Ishikawa (cell line): ENCODE measurements around the gene ISX.

ENCODE experiments used
- CEBPB ChIP-seq: IDR thresholded peaks from 2 replicates; pipeline ENCODE4 v1.6.1; 2012
- CREB1 ChIP-seq: IDR thresholded peaks from 2 replicates; pipeline ENCODE4 v1.6.1; 2012; ENCODE audit warnings: low read depth
- EGR1 ChIP-seq: IDR thresholded peaks from 2 replicates; pipeline ENCODE4 v1.6.1; 2012
- EP300 ChIP-seq: IDR thresholded peaks from 2 replicates; pipeline ENCODE4 v1.6.1; 2012; ENCODE audit warnings: borderline replicate concordance
- FOXM1 ChIP-seq: IDR thresholded peaks from 2 replicates; pipeline ENCODE4 v1.6.1; 2012; ENCODE audit warnings: low read depth, borderline replicate concordance
- NFIC ChIP-seq: IDR thresholded peaks from 2 replicates; pipeline ENCODE4 v1.6.1; 2012
- RAD21 ChIP-seq: IDR thresholded peaks from 2 replicates; pipeline ENCODE4 v1.6.1; 2012; ENCODE audit warnings: low read depth
- TAF1 ChIP-seq: IDR thresholded peaks from 2 replicates; pipeline ENCODE4 v1.6.1; 2012; ENCODE audit warnings: low read depth, mild to moderate bottlenecking
- TCF12 ChIP-seq: IDR thresholded peaks from 2 replicates; pipeline ENCODE4 v1.6.1; 2012; ENCODE audit warnings: low read depth
- TEAD4 ChIP-seq: IDR thresholded peaks from 2 replicates; pipeline ENCODE4 v1.6.1; 2012
- YY1 ChIP-seq: IDR thresholded peaks from 2 replicates; pipeline ENCODE4 v1.6.1; 2012; ENCODE audit warnings: low read depth
- ZBTB7A ChIP-seq: IDR thresholded peaks from 2 replicates; pipeline ENCODE4 v1.6.1; 2012; ENCODE audit warnings: low read depth
- TF ChIP-seq, protein P1 (sequence below): IDR thresholded peaks from 2 replicates; pipeline ENCODE4 v1.6.1; 2012; ENCODE audit warnings: low read depth, mild to moderate bottlenecking
- TF ChIP-seq, protein P2 (sequence below): IDR thresholded peaks from 2 replicates; pipeline ENCODE4 v1.6.1; 2012
- TF ChIP-seq, protein P3 (sequence below): IDR thresholded peaks from 2 replicates; pipeline ENCODE4 v1.6.1; 2012

The ISX gene

DNA sequence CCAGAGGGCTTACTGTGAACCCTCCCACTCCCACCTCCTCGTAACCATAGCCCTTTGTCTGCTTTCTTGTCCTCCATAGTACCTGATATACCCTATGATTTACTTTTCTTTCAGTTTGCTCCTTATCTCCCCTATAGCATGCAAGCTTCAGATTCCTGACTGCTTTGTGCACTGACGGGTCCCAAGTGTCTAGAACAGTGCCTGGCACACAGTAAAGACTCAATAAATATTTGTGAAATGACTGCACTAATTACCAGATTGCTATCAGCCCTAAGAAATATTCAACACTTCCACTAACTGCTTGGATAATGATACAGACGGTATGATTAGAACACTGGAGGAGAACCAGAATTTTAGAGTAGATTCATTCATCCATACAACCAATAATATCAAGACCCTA, 33.0 kb downstream of the ISX start:
- no peak for TF ChIP-seq CREB1
- TF ChIP-seq TEAD4 = no peak
- no peak for TF ChIP-seq NFIC
- TF ChIP-seq, protein P1, sequence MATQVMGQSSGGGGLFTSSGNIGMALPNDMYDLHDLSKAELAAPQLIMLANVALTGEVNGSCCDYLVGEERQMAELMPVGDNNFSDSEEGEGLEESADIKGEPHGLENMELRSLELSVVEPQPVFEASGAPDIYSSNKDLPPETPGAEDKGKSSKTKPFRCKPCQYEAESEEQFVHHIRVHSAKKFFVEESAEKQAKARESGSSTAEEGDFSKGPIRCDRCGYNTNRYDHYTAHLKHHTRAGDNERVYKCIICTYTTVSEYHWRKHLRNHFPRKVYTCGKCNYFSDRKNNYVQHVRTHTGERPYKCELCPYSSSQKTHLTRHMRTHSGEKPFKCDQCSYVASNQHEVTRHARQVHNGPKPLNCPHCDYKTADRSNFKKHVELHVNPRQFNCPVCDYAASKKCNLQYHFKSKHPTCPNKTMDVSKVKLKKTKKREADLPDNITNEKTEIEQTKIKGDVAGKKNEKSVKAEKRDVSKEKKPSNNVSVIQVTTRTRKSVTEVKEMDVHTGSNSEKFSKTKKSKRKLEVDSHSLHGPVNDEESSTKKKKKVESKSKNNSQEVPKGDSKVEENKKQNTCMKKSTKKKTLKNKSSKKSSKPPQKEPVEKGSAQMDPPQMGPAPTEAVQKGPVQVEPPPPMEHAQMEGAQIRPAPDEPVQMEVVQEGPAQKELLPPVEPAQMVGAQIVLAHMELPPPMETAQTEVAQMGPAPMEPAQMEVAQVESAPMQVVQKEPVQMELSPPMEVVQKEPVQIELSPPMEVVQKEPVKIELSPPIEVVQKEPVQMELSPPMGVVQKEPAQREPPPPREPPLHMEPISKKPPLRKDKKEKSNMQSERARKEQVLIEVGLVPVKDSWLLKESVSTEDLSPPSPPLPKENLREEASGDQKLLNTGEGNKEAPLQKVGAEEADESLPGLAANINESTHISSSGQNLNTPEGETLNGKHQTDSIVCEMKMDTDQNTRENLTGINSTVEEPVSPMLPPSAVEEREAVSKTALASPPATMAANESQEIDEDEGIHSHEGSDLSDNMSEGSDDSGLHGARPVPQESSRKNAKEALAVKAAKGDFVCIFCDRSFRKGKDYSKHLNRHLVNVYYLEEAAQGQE = no peak
- TF ChIP-seq, protein P2, sequence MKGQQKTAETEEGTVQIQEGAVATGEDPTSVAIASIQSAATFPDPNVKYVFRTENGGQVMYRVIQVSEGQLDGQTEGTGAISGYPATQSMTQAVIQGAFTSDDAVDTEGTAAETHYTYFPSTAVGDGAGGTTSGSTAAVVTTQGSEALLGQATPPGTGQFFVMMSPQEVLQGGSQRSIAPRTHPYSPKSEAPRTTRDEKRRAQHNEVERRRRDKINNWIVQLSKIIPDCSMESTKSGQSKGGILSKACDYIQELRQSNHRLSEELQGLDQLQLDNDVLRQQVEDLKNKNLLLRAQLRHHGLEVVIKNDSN = no peak
- no peak for TF ChIP-seq TAF1
- TF ChIP-seq ZBTB7A = no peak
- no peak for TF ChIP-seq EGR1
- TF ChIP-seq YY1 = no peak
- no peak for TF ChIP-seq RAD21
- TF ChIP-seq, protein P3, sequence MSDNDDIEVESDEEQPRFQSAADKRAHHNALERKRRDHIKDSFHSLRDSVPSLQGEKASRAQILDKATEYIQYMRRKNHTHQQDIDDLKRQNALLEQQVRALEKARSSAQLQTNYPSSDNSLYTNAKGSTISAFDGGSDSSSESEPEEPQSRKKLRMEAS = no peak
- no peak for TF ChIP-seq CEBPB
- no peak for TF ChIP-seq EP300
- TF ChIP-seq FOXM1 = no peak
- TF ChIP-seq TCF12 = no peak

DNA sequence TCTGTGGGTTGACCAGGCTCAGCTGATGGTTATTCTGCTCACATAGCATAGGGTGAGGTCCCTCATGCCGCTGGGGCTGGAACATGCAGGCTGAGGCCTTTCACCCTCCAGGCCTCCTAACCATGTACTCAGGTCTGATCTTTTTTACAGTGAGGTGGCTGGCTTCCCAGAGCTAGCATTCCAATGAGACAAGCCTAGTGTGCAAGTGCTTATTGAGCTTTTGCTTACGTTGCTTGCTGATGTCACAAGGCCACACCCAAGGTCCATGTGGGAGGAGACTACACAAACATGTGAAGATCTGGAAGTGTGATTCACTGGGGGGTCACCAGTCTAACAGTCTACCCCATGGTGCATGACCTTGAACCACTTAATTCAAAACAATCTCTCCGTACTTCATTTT, 33.9 kb downstream of the ISX start:
- no peak for TF ChIP-seq RAD21
- no peak for TF ChIP-seq TAF1
- no peak for TF ChIP-seq FOXM1
- no peak for TF ChIP-seq EGR1
- TF ChIP-seq, protein P2 = no peak
- TF ChIP-seq TEAD4 = no peak
- no peak for TF ChIP-seq TCF12
- TF ChIP-seq YY1 = no peak
- TF ChIP-seq ZBTB7A = no peak
- no peak for TF ChIP-seq EP300
- no peak for TF ChIP-seq CEBPB
- no peak for TF ChIP-seq CREB1

DNA sequence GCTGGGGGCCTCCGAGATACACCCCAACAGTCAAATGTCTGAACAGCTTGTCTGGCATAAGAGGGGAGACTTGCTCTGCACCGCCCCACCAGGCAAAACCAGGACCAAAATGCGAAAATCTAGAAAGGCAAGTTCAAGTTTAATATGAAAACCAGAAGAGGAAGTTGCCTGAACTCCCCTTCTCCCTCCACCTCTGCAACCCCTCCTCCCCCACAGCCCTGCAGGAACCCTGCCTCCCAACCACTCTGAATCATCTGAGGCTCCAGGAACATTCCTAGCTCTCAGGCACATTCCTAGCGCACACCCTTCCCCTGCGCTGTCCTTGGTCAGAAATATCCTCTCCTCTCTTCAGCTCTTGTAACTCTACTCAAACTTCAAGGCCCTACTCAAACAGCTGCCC, 36.7 kb downstream of the ISX start:
- TF ChIP-seq, protein P1 = peak; percentile 51; the same call in 1 of the 2 replicates
- TF ChIP-seq, protein P3 = no peak

DNA sequence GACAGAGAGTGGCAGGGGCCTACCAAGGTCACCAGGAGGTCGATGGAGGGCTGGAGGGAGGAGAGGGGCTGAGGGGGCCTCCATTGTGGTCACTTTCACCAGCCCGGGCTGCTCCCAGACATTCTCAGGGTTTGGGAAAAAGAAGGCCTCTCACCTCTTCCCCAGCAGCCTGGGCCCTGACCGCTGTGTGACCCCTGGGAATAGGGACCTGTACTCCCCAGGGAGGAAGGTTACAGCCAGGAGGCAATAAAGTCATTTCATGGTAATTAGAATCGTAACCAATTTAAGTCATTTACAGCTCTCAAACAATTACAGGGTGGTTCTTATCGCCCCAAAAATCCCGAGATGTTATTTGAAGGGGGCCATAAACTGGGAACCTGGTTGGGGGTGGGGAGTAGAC, 37.8 kb downstream of the ISX start:
- TF ChIP-seq YY1 (no peak), CREB1 (no peak), CEBPB (no peak), TEAD4 (no peak), EGR1 (no peak), RAD21 (no peak), FOXM1 (no peak), TCF12 (no peak), TAF1 (no peak), EP300 (no peak), ZBTB7A (no peak)
- TF ChIP-seq, protein P1 = no peak
- TF ChIP-seq, protein P2 = no peak
